ENCODE results near the gene UCHL5. TPM values are rescaled to one million over a fixed set of nuclear protein-coding genes. Genes with fewer than 3 reads are reported as not detected.

The UCHL5 gene
- total and polyA plus RNA-seq, 2 experiments from 2014 or later, result 42.5 to 67.1 TPM

- Mint-ChIP-seq H3K4me3 (no peak overlapping the region), H3K4me1 (no peaks in the 10 kb centered on the region), H3K36me3 (ENCODE audit: low read depth) (peaks cover 5% of the 10 kb centered on the region; the same call in 2 of the 3 replicates), H3K27me3 (ENCODE audit: insufficient read depth, low read depth, poor library complexity) (peaks cover 2% of the 10 kb centered on the region), H3K27ac (no peak overlapping the region), H3K9me3 (peaks cover 14% of the 10 kb centered on the region; the same call in 2 of the 3 replicates)
- ATAC-seq (no peak), DNase-seq (ENCODE audit: low spot score) (no peak)
- Histone ChIP-seq H3K4me1 (ENCODE audit: insufficient read depth) (no peaks in the 10 kb centered on the region), H3K4me3 (no peak overlapping the region), H3K79me2 (replicated peaks; ENCODE audit: insufficient read depth) (no peaks in the 10 kb centered on the region), H3K27me3 (ENCODE audit: insufficient read depth) (no peaks in the 10 kb centered on the region), H4K20me1 (replicated peaks; ENCODE audit: insufficient read depth) (no peaks in the 10 kb centered on the region), H3K9me2 (ENCODE audit: insufficient read depth) (peaks cover 2% of the 10 kb centered on the region; the same call in 1 of the 2 replicates), H3K27ac (ENCODE audit: low read depth) (no peak overlapping the region), H3K4me2 (no peak overlapping the region), H3K36me3 (ENCODE audit: insufficient read depth) (no peaks in the 10 kb centered on the region), H3F3A (replicated peaks; ENCODE audit: low read depth) (no peaks in the 10 kb centered on the region), H2AFZ (no peak overlapping the region)
- TF ChIP-seq, protein P1, sequence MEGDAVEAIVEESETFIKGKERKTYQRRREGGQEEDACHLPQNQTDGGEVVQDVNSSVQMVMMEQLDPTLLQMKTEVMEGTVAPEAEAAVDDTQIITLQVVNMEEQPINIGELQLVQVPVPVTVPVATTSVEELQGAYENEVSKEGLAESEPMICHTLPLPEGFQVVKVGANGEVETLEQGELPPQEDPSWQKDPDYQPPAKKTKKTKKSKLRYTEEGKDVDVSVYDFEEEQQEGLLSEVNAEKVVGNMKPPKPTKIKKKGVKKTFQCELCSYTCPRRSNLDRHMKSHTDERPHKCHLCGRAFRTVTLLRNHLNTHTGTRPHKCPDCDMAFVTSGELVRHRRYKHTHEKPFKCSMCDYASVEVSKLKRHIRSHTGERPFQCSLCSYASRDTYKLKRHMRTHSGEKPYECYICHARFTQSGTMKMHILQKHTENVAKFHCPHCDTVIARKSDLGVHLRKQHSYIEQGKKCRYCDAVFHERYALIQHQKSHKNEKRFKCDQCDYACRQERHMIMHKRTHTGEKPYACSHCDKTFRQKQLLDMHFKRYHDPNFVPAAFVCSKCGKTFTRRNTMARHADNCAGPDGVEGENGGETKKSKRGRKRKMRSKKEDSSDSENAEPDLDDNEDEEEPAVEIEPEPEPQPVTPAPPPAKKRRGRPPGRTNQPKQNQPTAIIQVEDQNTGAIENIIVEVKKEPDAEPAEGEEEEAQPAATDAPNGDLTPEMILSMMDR (conservative IDR thresholded peaks at IDR 0.05; ENCODE audit: low read depth in 2 of 2), result no peak
- TF ChIP-seq REST (IDR thresholded peaks at IDR 0.05; ENCODE audit: unreplicated experiment) (no peak), NANOG (IDR thresholded peaks at IDR 0.05; ENCODE audit: borderline replicate concordance) (no peak), EZH2 (IDR thresholded peaks at IDR 0.05; ENCODE audit: low read depth, unreplicated experiment) (no peak), CREB1 (CRISPR knock-in tag; IDR thresholded peaks at IDR 0.05; ENCODE audit: low read depth) (no peak), EZH2phosphoT487 (IDR thresholded peaks at IDR 0.05; ENCODE audit: unreplicated experiment) (no peak), ZNF114 (CRISPR knock-in tag; IDR thresholded peaks at IDR 0.05) (no peak), ZNF331 (CRISPR knock-in tag; IDR thresholded peaks at IDR 0.05; ENCODE audit: low read depth) (no peak), STAT1 (IDR thresholded peaks at IDR 0.05; ENCODE audit: unreplicated experiment) (no peak)
- TF ChIP-seq, protein P2, sequence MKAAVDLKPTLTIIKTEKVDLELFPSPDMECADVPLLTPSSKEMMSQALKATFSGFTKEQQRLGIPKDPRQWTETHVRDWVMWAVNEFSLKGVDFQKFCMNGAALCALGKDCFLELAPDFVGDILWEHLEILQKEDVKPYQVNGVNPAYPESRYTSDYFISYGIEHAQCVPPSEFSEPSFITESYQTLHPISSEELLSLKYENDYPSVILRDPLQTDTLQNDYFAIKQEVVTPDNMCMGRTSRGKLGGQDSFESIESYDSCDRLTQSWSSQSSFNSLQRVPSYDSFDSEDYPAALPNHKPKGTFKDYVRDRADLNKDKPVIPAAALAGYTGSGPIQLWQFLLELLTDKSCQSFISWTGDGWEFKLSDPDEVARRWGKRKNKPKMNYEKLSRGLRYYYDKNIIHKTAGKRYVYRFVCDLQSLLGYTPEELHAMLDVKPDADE (IDR thresholded peaks at IDR 0.05), result no peak
- TF ChIP-seq, protein P3, sequence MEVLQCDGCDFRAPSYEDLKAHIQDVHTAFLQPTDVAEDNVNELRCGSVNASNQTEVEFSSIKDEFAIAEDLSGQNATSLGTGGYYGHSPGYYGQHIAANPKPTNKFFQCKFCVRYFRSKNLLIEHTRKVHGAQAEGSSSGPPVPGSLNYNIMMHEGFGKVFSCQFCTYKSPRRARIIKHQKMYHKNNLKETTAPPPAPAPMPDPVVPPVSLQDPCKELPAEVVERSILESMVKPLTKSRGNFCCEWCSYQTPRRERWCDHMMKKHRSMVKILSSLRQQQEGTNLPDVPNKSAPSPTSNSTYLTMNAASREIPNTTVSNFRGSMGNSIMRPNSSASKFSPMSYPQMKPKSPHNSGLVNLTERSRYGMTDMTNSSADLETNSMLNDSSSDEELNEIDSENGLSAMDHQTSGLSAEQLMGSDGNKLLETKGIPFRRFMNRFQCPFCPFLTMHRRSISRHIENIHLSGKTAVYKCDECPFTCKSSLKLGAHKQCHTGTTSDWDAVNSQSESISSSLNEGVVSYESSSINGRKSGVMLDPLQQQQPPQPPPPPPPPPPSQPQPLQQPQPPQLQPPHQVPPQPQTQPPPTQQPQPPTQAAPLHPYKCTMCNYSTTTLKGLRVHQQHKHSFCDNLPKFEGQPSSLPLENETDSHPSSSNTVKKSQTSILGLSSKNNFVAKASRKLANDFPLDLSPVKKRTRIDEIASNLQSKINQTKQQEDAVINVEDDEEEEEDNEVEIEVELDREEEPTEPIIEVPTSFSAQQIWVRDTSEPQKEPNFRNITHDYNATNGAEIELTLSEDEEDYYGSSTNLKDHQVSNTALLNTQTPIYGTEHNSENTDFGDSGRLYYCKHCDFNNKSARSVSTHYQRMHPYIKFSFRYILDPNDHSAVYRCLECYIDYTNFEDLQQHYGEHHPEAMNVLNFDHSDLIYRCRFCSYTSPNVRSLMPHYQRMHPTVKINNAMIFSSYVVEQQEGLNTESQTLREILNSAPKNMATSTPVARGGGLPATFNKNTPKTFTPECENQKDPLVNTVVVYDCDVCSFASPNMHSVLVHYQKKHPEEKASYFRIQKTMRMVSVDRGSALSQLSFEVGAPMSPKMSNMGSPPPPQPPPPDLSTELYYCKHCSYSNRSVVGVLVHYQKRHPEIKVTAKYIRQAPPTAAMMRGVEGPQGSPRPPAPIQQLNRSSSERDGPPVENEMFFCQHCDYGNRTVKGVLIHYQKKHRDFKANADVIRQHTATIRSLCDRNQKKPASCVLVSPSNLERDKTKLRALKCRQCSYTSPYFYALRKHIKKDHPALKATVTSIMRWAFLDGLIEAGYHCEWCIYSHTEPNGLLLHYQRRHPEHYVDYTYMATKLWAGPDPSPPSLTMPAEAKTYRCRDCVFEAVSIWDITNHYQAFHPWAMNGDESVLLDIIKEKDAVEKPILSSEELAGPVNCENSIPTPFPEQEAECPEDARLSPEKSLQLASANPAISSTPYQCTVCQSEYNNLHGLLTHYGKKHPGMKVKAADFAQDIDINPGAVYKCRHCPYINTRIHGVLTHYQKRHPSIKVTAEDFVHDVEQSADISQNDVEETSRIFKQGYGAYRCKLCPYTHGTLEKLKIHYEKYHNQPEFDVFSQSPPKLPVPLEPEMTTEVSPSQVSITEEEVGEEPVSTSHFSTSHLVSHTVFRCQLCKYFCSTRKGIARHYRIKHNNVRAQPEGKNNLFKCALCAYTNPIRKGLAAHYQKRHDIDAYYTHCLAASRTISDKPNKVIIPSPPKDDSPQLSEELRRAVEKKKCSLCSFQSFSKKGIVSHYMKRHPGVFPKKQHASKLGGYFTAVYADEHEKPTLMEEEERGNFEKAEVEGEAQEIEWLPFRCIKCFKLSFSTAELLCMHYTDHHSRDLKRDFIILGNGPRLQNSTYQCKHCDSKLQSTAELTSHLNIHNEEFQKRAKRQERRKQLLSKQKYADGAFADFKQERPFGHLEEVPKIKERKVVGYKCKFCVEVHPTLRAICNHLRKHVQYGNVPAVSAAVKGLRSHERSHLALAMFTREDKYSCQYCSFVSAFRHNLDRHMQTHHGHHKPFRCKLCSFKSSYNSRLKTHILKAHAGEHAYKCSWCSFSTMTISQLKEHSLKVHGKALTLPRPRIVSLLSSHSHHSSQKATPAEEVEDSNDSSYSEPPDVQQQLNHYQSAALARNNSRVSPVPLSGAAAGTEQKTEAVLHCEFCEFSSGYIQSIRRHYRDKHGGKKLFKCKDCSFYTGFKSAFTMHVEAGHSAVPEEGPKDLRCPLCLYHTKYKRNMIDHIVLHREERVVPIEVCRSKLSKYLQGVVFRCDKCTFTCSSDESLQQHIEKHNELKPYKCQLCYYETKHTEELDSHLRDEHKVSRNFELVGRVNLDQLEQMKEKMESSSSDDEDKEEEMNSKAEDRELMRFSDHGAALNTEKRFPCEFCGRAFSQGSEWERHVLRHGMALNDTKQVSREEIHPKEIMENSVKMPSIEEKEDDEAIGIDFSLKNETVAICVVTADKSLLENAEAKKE (CRISPR knock-in tag; IDR thresholded peaks at IDR 0.05), result no peak
Observed at GRCh38 chr1:193005785-193006184, 53.4 kb downstream of the UCHL5 start.

Measured in GM23338 (cell line).